Panc1 (cell line): ENCODE results near the gene PRR19.

Experiments used
- POLR2AphosphoS5 ChIP-seq: IDR thresholded peaks from 2 replicates; pipeline ENCODE4 v1.6.1; 2012; ENCODE audit warnings: mild to moderate bottlenecking, low read depth, low read length, moderate library complexity
- REST ChIP-seq, 2 experiments: IDR thresholded peaks; 2 replicates each; pipeline ENCODE4 v1.6.1; 2011 to 2012; ENCODE audit warnings: low read depth in 2 of 2, control low read depth in 1 of 2, low read length in 1 of 2, mild to moderate bottlenecking in 1 of 2, moderate library complexity in 1 of 2; ENCODE audit not compliant: insufficient read depth in 1 of 2
- TF ChIP-seq, protein P1 (sequence below): fragments of 450-650 bp; IDR thresholded peaks from 2 replicates; pipeline ENCODE4 v1.5.1; 2017; ENCODE audit warnings: mild to moderate bottlenecking

DNA sequence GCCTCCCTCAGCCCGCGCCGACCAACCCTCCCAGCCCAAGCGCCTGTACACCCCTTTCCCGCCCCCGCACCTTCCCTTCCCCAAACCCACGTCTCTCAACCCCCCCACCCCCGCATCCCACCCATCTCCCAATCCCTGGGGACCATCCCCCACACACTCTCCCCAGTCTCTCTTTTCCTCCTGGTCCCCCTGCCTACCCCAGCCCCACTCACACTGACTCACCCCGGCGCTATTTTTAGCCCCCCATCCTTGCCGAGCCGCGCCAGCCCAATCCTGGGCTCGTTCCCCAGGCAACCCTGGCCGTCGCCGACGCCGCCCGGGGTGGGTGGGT is 21.2 kb upstream of the PRR19 start:
- TF ChIP-seq, protein P1, sequence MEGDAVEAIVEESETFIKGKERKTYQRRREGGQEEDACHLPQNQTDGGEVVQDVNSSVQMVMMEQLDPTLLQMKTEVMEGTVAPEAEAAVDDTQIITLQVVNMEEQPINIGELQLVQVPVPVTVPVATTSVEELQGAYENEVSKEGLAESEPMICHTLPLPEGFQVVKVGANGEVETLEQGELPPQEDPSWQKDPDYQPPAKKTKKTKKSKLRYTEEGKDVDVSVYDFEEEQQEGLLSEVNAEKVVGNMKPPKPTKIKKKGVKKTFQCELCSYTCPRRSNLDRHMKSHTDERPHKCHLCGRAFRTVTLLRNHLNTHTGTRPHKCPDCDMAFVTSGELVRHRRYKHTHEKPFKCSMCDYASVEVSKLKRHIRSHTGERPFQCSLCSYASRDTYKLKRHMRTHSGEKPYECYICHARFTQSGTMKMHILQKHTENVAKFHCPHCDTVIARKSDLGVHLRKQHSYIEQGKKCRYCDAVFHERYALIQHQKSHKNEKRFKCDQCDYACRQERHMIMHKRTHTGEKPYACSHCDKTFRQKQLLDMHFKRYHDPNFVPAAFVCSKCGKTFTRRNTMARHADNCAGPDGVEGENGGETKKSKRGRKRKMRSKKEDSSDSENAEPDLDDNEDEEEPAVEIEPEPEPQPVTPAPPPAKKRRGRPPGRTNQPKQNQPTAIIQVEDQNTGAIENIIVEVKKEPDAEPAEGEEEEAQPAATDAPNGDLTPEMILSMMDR = no peak
- TF ChIP-seq POLR2AphosphoS5 (no peak), REST (IDR thresholded peaks at IDR 0.05; ENCODE audit: insufficient read depth in 1 of 2, low read depth in 2 of 2, low read length in 1 of 2) (no peak)
